Transverse colon (tissue), 4 donors: ENCODE data around the gene EEFSEC.

Experiments used
- POLR2AphosphoS5 ChIP-seq, 3 donors: sonication (generic); formaldehyde crosslinking; IDR thresholded peaks; one replicate each; pipeline ENCODE4 v1.6.1; 2016; ENCODE audit warnings: antibody characterized with exemption in 3 of 3
- TF ChIP-seq, protein P1 (sequence below), 5 experiments: fragments of 200-600 bp in 3 of 5; fragments of 450-650 bp in 2 of 5; sonication (generic) in 3 of 5; IDR thresholded peaks; 1 replicate in 2 of 5; 2 replicates in 3 of 5; pipeline ENCODE4 v1.5.1; 2016 to 2017; ENCODE audit warnings: antibody characterized with exemption in 5 of 5, inconsistent platforms in 3 of 5, mild to moderate bottlenecking in 2 of 5, moderate library complexity in 1 of 5

DNA sequence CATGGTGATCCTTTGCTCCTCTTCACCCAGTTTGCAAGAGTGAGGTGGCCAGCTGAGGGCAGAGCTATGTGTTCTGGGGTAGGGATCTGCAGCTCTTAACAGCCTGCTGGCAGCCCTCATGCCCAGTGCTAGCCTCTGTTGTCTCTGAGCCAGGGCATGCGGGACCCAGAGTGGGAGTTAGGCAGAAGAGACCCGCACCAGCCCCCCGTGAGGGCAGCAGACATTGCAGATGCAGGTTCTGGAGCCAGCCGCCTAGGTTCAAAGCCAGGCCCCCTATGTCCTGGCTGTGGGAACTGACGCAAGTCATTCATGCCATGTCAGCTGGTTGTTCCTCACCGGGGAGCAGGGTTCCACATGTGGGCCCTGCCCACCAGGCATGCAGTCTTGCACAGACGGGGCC lies 238.7 kb downstream of the EEFSEC start:
- TF ChIP-seq, protein P1, sequence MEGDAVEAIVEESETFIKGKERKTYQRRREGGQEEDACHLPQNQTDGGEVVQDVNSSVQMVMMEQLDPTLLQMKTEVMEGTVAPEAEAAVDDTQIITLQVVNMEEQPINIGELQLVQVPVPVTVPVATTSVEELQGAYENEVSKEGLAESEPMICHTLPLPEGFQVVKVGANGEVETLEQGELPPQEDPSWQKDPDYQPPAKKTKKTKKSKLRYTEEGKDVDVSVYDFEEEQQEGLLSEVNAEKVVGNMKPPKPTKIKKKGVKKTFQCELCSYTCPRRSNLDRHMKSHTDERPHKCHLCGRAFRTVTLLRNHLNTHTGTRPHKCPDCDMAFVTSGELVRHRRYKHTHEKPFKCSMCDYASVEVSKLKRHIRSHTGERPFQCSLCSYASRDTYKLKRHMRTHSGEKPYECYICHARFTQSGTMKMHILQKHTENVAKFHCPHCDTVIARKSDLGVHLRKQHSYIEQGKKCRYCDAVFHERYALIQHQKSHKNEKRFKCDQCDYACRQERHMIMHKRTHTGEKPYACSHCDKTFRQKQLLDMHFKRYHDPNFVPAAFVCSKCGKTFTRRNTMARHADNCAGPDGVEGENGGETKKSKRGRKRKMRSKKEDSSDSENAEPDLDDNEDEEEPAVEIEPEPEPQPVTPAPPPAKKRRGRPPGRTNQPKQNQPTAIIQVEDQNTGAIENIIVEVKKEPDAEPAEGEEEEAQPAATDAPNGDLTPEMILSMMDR (IDR thresholded peaks at IDR 0.05): no peak
- no peak for TF ChIP-seq POLR2AphosphoS5 (IDR thresholded peaks at IDR 0.05)
